ENCODE data around the gene HBZ.
"Not testable (repeated sequence)": the region's sequence is repeated elsewhere in the genome, so short reads cannot be mapped to it uniquely, and the experiment has no call there.

HBZ gene

GRCh38 chr16:170788-171187 is 18.3 kb downstream of the HBZ start:
- DNase-seq (ENCODE audit: low read depth, low spot score): no peak
- H3K4me3 ChIP-seq (ENCODE audit: low read depth, low read length): no peak overlapping the region
- in situ Hi-C loops (cut with HindIII; ENCODE audit: low sequenced_read_pairs): no loop called here
- TF ChIP-seq, protein P1, sequence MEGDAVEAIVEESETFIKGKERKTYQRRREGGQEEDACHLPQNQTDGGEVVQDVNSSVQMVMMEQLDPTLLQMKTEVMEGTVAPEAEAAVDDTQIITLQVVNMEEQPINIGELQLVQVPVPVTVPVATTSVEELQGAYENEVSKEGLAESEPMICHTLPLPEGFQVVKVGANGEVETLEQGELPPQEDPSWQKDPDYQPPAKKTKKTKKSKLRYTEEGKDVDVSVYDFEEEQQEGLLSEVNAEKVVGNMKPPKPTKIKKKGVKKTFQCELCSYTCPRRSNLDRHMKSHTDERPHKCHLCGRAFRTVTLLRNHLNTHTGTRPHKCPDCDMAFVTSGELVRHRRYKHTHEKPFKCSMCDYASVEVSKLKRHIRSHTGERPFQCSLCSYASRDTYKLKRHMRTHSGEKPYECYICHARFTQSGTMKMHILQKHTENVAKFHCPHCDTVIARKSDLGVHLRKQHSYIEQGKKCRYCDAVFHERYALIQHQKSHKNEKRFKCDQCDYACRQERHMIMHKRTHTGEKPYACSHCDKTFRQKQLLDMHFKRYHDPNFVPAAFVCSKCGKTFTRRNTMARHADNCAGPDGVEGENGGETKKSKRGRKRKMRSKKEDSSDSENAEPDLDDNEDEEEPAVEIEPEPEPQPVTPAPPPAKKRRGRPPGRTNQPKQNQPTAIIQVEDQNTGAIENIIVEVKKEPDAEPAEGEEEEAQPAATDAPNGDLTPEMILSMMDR (IDR thresholded peaks at IDR 0.05; ENCODE audit: low read depth, low read length): no peak

DNA sequence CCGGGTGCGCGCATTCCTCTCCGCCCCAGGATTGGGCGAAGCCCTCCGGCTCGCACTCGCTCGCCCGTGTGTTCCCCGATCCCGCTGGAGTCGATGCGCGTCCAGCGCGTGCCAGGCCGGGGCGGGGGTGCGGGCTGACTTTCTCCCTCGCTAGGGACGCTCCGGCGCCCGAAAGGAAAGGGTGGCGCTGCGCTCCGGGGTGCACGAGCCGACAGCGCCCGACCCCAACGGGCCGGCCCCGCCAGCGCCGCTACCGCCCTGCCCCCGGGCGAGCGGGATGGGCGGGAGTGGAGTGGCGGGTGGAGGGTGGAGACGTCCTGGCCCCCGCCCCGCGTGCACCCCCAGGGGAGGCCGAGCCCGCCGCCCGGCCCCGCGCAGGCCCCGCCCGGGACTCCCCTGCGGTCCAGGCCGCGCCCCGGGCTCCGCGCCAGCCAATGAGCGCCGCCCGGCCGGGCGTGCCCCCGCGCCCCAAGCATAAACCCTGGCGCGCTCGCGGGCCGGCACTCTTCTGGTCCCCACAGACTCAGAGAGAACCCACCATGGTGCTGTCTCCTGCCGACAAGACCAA is 20.0 kb downstream of the HBZ start, which contains the start of gene HBA2:
TSS of gene HBA2 (plus strand) at position 503 of the 568 bp plus-strand sequence. CDS start at position 540, 37 bp downstream.
- H3K4me3 ChIP-seq (ENCODE audit: low read depth, low read length); in situ Hi-C loops (cut with HindIII; ENCODE audit: low sequenced_read_pairs); DNase-seq (ENCODE audit: low read depth, low spot score): not testable (repeated sequence)

- H3K4me3 ChIP-seq (ENCODE audit: low read depth, low read length); in situ Hi-C loops (cut with HindIII; ENCODE audit: low sequenced_read_pairs); DNase-seq (ENCODE audit: low read depth, low spot score): not testable (repeated sequence)
Observed at GRCh38 chr16:173211-173854, 20.9 kb downstream of the HBZ start.

GRCh38 chr16:173928-174769 is 21.7 kb downstream of the HBZ start:
- DNase-seq (ENCODE audit: low read depth, low spot score); in situ Hi-C loops (cut with HindIII; ENCODE audit: low sequenced_read_pairs); H3K4me3 ChIP-seq (ENCODE audit: low read depth, low read length): not testable (repeated sequence)

DNA sequence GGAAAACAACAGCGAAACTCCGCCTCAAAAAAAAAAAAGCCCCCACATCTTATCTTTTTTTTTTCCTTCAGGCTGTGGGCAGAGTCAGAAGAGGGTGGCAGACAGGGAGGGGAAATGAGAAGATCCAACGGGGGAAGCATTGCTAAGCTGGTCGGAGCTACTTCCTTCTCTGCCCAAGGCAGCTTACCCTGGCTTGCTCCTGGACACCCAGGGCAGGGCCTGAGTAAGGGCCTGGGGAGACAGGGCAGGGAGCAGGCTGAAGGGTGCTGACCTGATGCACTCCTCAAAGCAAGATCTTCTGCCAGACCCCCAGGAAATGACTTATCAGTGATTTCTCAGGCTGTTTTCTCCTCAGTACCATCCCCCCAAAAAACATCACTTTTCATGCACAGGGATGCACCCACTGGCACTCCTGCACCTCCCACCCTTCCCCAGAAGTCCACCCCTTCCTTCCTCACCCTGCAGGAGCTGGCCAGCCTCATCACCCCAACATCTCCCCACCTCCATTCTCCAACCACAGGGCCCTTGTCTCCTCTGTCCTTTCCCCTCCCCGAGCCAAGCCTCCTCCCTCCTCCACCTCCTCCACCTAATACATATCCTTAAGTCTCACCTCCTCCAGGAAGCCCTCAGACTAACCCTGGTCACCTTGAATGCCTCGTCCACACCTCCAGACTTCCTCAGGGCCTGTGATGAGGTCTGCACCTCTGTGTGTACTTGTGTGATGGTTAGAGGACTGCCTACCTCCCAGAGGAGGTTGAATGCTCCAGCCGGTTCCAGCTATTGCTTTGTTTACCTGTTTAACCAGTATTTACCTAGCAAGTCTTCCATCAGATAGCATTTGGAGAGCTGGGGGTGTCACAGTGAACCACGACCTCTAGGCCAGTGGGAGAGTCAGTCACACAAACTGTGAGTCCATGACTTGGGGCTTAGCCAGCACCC is 22.8 kb downstream of the HBZ start:
- no peak overlapping the region for H3K4me3 ChIP-seq (ENCODE audit: low read depth, low read length)
- in situ Hi-C loops (cut with HindIII; ENCODE audit: low sequenced_read_pairs): no loop called here
- no peak for DNase-seq (ENCODE audit: low read depth, low spot score)
- TF ChIP-seq, protein P1 (IDR thresholded peaks at IDR 0.05; ENCODE audit: low read depth, low read length): no peak

- not testable (repeated sequence) for H3K4me3 ChIP-seq (ENCODE audit: low read depth, low read length)
Observed at GRCh38 chr16:176006-176405, 23.6 kb downstream of the HBZ start.

DNA sequence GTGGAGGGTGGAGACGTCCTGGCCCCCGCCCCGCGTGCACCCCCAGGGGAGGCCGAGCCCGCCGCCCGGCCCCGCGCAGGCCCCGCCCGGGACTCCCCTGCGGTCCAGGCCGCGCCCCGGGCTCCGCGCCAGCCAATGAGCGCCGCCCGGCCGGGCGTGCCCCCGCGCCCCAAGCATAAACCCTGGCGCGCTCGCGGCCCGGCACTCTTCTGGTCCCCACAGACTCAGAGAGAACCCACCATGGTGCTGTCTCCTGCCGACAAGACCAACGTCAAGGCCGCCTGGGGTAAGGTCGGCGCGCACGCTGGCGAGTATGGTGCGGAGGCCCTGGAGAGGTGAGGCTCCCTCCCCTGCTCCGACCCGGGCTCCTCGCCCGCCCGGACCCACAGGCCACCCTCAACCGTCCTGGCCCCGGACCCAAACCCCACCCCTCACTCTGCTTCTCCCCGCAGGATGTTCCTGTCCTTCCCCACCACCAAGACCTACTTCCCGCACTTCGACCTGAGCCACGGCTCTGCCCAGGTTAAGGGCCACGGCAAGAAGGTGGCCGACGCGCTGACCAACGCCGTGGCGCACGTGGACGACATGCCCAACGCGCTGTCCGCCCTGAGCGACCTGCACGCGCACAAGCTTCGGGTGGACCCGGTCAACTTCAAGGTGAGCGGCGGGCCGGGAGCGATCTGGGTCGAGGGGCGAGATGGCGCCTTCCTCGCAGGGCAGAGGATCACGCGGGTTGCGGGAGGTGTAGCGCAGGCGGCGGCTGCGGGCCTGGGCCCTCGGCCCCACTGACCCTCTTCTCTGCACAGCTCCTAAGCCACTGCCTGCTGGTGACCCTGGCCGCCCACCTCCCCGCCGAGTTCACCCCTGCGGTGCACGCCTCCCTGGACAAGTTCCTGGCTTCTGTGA is 24.3 kb downstream of the HBZ start, which contains the start of gene HBA1:
TSS of gene HBA1 (plus strand) at position 204 of the 906 bp plus-strand sequence. CDS start at position 241, 37 bp downstream.
- in situ Hi-C loops (cut with HindIII; ENCODE audit: low sequenced_read_pairs); DNase-seq (ENCODE audit: low read depth, low spot score); H3K4me3 ChIP-seq (ENCODE audit: low read depth, low read length): not testable (repeated sequence)

More at GRCh38 chr16:176006-176405, 23.6 kb downstream of the HBZ start:
- DNase-seq (ENCODE audit: low read depth, low spot score); in situ Hi-C loops (cut with HindIII; ENCODE audit: low sequenced_read_pairs): not testable (repeated sequence)

DNA sequence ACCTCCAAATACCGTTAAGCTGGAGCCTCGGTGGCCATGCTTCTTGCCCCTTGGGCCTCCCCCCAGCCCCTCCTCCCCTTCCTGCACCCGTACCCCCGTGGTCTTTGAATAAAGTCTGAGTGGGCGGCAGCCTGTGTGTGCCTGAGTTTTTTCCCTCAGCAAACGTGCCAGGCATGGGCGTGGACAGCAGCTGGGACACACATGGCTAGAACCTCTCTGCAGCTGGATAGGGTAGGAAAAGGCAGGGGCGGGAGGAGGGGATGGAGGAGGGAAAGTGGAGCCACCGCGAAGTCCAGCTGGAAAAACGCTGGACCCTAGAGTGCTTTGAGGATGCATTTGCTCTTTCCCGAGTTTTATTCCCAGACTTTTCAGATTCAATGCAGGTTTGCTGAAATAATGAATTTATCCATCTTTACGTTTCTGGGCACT is 25.0 kb downstream of the HBZ start:
- DNase-seq (ENCODE audit: low read depth, low spot score): no peak
- TF ChIP-seq, protein P1 (IDR thresholded peaks at IDR 0.05; ENCODE audit: low read depth, low read length): no peak
- no peak overlapping the region for H3K4me3 ChIP-seq (ENCODE audit: low read depth, low read length)
- in situ Hi-C loops (cut with HindIII; ENCODE audit: low sequenced_read_pairs): no loop called here

All from astrocyte of the spinal cord (primary cell).